HFFc6 (cell line): ENCODE data around the gene IQCK. TPM values are rescaled to one million over a fixed set of nuclear protein-coding genes. Genes with fewer than 3 reads are reported as not detected.

ENCODE experiments used
- DNase-seq: peaks from one replicate; pipeline ENCODE4 v3.0.0-alpha.2; 2018
- H3K27ac Mint-ChIP-seq: 2 replicates; pipeline ENCODE4 v1.8.0; 2020; ENCODE audit warnings: mild to moderate bottlenecking, mixed read lengths
- H3K27me3 Mint-ChIP-seq: 2 replicates; pipeline ENCODE4 v1.8.0; 2021; ENCODE audit warnings: mild to moderate bottlenecking, moderate library complexity, mixed read lengths; ENCODE audit not compliant: insufficient read depth
- H3K36me3 Mint-ChIP-seq: 2 replicates; pipeline ENCODE4 v1.8.0; 2021; ENCODE audit warnings: low read depth, mixed read lengths
- H3K4me1 Mint-ChIP-seq: 2 replicates; pipeline ENCODE4 v1.8.0; 2020; ENCODE audit warnings: low read depth, mixed read lengths
- H3K4me3 Mint-ChIP-seq: 2 replicates; pipeline ENCODE4 v1.8.0; 2020; ENCODE audit warnings: mild to moderate bottlenecking, moderate library complexity, mixed read lengths
- H3K9me3 Mint-ChIP-seq: 2 replicates; pipeline ENCODE4 v1.8.0; 2020; ENCODE audit warnings: mild to moderate bottlenecking, mixed read lengths
- CTCF ChIP-seq: fragments of 200-600 bp; sonication (generic); IDR thresholded peaks from 2 replicates; pipeline ENCODE4 v1.5.0; 2021; ENCODE audit warnings: antibody characterized with exemption, mild to moderate bottlenecking
- total RNA-seq, 6 experiments: library from RNA; stranded (reverse); fragmentation: NEBNext Ultra II Directional; extraction: Animal tissue kit (Norgen Biotek cat#: 25700); gene quantifications; 2 replicates in 1 of 6; 3 replicates in 5 of 6; pipeline ENCODE4 v1.2.3, GENCODE V29; 2021

The IQCK gene
- total RNA-seq, 6 experiments from 2014 or later = 2.2 to 5.0 (median 2.8) TPM

- H3K27ac Mint-ChIP-seq = no peak overlapping the region
- H3K27me3 Mint-ChIP-seq = no peaks in the 10 kb centered on the region
- no peaks in the 10 kb centered on the region for H3K4me1 Mint-ChIP-seq
- DNase-seq = no peak
- no peak for TF ChIP-seq CTCF
- H3K4me3 Mint-ChIP-seq = no peak overlapping the region
- H3K36me3 Mint-ChIP-seq = peaks cover 11% of the 10 kb centered on the region
- peaks cover 11% of the 10 kb centered on the region for H3K9me3 Mint-ChIP-seq
These were observed 84.5 kb downstream of the IQCK start for GRCh38 chr16:19802612-19803011.

GRCh38 chr16:19804538-19805323, 86.7 kb downstream of the IQCK start:
- DNase-seq = no peak
- Mint-ChIP-seq H3K9me3 (peaks cover 11% of the 10 kb centered on the region), H3K36me3 (peaks cover 11% of the 10 kb centered on the region), H3K27me3 (no peaks in the 10 kb centered on the region), H3K27ac (no peak overlapping the region), H3K4me1 (no peaks in the 10 kb centered on the region), H3K4me3 (no peak overlapping the region)
- no peak for TF ChIP-seq CTCF

- Mint-ChIP-seq H3K27ac (no peak overlapping the region), H3K4me3 (no peak overlapping the region), H3K36me3 (peaks cover 11% of the 10 kb centered on the region), H3K4me1 (peaks cover under 1% of the 10 kb centered on the region; the same call in 1 of the 2 replicates), H3K27me3 (no peaks in the 10 kb centered on the region), H3K9me3 (peaks cover 11% of the 10 kb centered on the region)
- TF ChIP-seq CTCF = no peak
- no peak for DNase-seq
These were observed 87.5 kb downstream of the IQCK start for GRCh38 chr16:19805459-19806162.

GRCh38 chr16:19808061-19808641, 90.1 kb downstream of the IQCK start:
- Mint-ChIP-seq H3K4me1 (peaks cover 19% of the 10 kb centered on the region), H3K4me3 (no peak overlapping the region), H3K36me3 (peaks cover 14% of the 10 kb centered on the region), H3K27ac (no peak overlapping the region), H3K9me3 (peaks cover 11% of the 10 kb centered on the region), H3K27me3 (no peaks in the 10 kb centered on the region)
- no peak for DNase-seq
- TF ChIP-seq CTCF = no peak

GRCh38 chr16:19809121-19809635, 91.1 kb downstream of the IQCK start:
- H3K27ac Mint-ChIP-seq = no peak overlapping the region
- H3K36me3 Mint-ChIP-seq = peaks cover 18% of the 10 kb centered on the region
- H3K9me3 Mint-ChIP-seq = peaks cover 11% of the 10 kb centered on the region
- H3K4me1 Mint-ChIP-seq = peaks cover 19% of the 10 kb centered on the region
- DNase-seq = no peak
- TF ChIP-seq CTCF = no peak
- no peak overlapping the region for H3K4me3 Mint-ChIP-seq
- H3K27me3 Mint-ChIP-seq = no peaks in the 10 kb centered on the region
